H1 (cell line): ENCODE measurements around the gene NKD2. TPM values are rescaled to one million over a fixed set of nuclear protein-coding genes. Genes with fewer than 3 reads are reported as not detected.

Experiments used
- CTCF ChIA-PET: fragments of 300-600 bp; sonication (Branson Sonifier 250); formaldehyde crosslinking; loops from one replicate; lab custom pipeline; 2021; ENCODE audit not compliant: partially characterized antibody; lab: Charles Lee
- POLR2A ChIA-PET: fragments of 300-600 bp; sonication (Branson Sonifier 250); formaldehyde crosslinking; loops from one replicate; lab custom pipeline; 2021; ENCODE audit warnings: inconsistent platforms; ENCODE audit not compliant: partially characterized antibody; lab: Charles Lee
- DNase-seq, 2 experiments: peaks; one replicate each; pipeline versions ENCODE4 v3.0.0 to v3.0.0-alpha.2; 2010 to 2022; ENCODE audit warnings: low spot score in 2 of 2, low read depth in 1 of 2, mixed read lengths in 1 of 2
- FAIRE-seq: peaks from 2 replicates; lab custom pipeline; 2011; peaks lifted over from hg19 to GRCh38; lab: Jason Lieb, UNC
- H2AFZ ChIP-seq: 2 replicates; pipeline ENCODE4 v1.8.1; 2012; ENCODE audit warnings: low read length, inconsistent platforms
- H2AK5ac ChIP-seq: 2 replicates; pipeline ENCODE4 v1.6.1; 2013; ENCODE audit warnings: low read depth, low read length
- H2BK120ac ChIP-seq: replicated peaks from 2 replicates; pipeline ENCODE3; 2013; ENCODE audit warnings: low read depth, low read length, inconsistent platforms
- H2BK12ac ChIP-seq: 2 replicates; pipeline ENCODE4 v1.6.1; 2013; ENCODE audit warnings: low read depth, low read length
- H2BK15ac ChIP-seq: 2 replicates; pipeline ENCODE4 v1.6.1; 2013; ENCODE audit warnings: low read length
- H2BK20ac ChIP-seq: 2 replicates; pipeline ENCODE4 v1.6.1; 2013; ENCODE audit warnings: low read length
- H2BK5ac ChIP-seq: 2 replicates; pipeline ENCODE4 v1.6.1; 2013; ENCODE audit warnings: low read depth, low read length
- H3K14ac ChIP-seq: 2 replicates; pipeline ENCODE4 v1.6.1; 2013; ENCODE audit warnings: inconsistent platforms; ENCODE audit not compliant: insufficient read length
- H3K18ac ChIP-seq: 2 replicates; pipeline ENCODE4 v1.6.1; 2013; ENCODE audit warnings: low read length; ENCODE audit errors: extremely low read depth
- H3K23ac ChIP-seq: 2 replicates; pipeline ENCODE4 v1.6.1; 2013; ENCODE audit warnings: inconsistent platforms; ENCODE audit not compliant: insufficient read length
- H3K23me2 ChIP-seq: 2 replicates; pipeline ENCODE4 v1.6.1; 2013; ENCODE audit warnings: low read depth, low read length
- H3K27ac ChIP-seq: 2 replicates; pipeline ENCODE4 v1.6.1; 2011; ENCODE audit warnings: low read depth, low read length, inconsistent platforms
- H3K27me3 ChIP-seq, 4 experiments: replicated peaks in 1 of 4; 1 replicate in 1 of 4; 2 replicates in 3 of 4; pipeline versions ENCODE4 v1.6.1 to v1.8.1; 2011 to 2013; ENCODE audit warnings: low read length in 3 of 4, mild to moderate bottlenecking in 3 of 4, inconsistent platforms in 2 of 4, mixed read lengths in 2 of 4, moderate library complexity in 1 of 4; ENCODE audit not compliant: control insufficient read depth in 3 of 4, insufficient read depth in 3 of 4; ENCODE audit errors: extremely low read depth in 1 of 4
- H3K36me3 ChIP-seq, 4 experiments: 2 replicates each; pipeline versions ENCODE4 v1.6.1 to v1.8.1; 2011 to 2013; ENCODE audit warnings: mild to moderate bottlenecking in 4 of 4, low read length in 3 of 4, moderate library complexity in 2 of 4, control low read depth in 1 of 4, inconsistent platforms in 1 of 4; ENCODE audit not compliant: insufficient read depth in 4 of 4, control insufficient read depth in 2 of 4
- H3K4ac ChIP-seq: replicated peaks from 2 replicates; pipeline ENCODE3; 2013; ENCODE audit warnings: low read length, low read depth, mixed read lengths, inconsistent platforms; ENCODE audit not compliant: insufficient read length
- H3K4me1 ChIP-seq, 4 experiments: replicated peaks in 1 of 4; 1 replicate in 1 of 4; 2 replicates in 3 of 4; pipeline versions ENCODE4 v1.6.1 to v1.8.1; 2011 to 2013; ENCODE audit warnings: low read length in 3 of 4, inconsistent platforms in 2 of 4, mixed read lengths in 1 of 4; ENCODE audit not compliant: insufficient read depth in 4 of 4, control insufficient read depth in 3 of 4
- H3K4me2 ChIP-seq, 2 experiments: 2 replicates each; pipeline versions ENCODE4 v1.6.1 to v1.8.1; 2011 to 2013; ENCODE audit warnings: low read depth in 2 of 2, low read length in 2 of 2, control low read depth in 1 of 2, inconsistent platforms in 1 of 2, mild to moderate bottlenecking in 1 of 2; ENCODE audit not compliant: insufficient read depth in 1 of 2
- H3K4me3 ChIP-seq, 4 experiments: fragments of 200-600, 300-600 bp in 1 of 4; sonication (generic), shearing (Covaris generic), sonication (Bioruptor Twin) in 1 of 4; 2 replicates each; pipeline versions ENCODE4 v1.5.1 to v1.8.1; 2011 to 2016; ENCODE audit warnings: low read length in 4 of 4, low read depth in 3 of 4, control low read depth in 2 of 4, inconsistent platforms in 2 of 4, mild to moderate bottlenecking in 2 of 4, mixed read lengths in 1 of 4, moderate library complexity in 1 of 4; ENCODE audit not compliant: insufficient read depth in 2 of 4; ENCODE audit errors: extremely low read depth in 1 of 4
- H3K56ac ChIP-seq: replicated peaks from 2 replicates; pipeline ENCODE3; 2013; ENCODE audit warnings: low read depth, mild to moderate bottlenecking, mixed read lengths, low read length, inconsistent platforms; ENCODE audit not compliant: insufficient read length
- H3K79me1 ChIP-seq: 2 replicates; pipeline ENCODE4 v1.6.1; 2013; ENCODE audit warnings: low read depth, low read length, control low read depth
- H3K79me2 ChIP-seq, 2 experiments: 2 replicates each; pipeline versions ENCODE4 v1.6.1 to v1.8.1; 2012 to 2013; ENCODE audit warnings: low read length in 2 of 2, mild to moderate bottlenecking in 2 of 2, inconsistent platforms in 1 of 2; ENCODE audit not compliant: insufficient read depth in 2 of 2, control insufficient read depth in 1 of 2
- H3K9ac ChIP-seq, 4 experiments: replicated peaks in 1 of 4; 1 replicate in 1 of 4; 2 replicates in 3 of 4; pipeline versions ENCODE4 v1.6.1 to v1.8.1; 2011 to 2013; ENCODE audit warnings: low read depth in 3 of 4, low read length in 3 of 4, control low read depth in 2 of 4, mild to moderate bottlenecking in 2 of 4, moderate library complexity in 2 of 4, inconsistent platforms in 1 of 4; ENCODE audit errors: extremely low read depth in 1 of 4
- H3K9me3 ChIP-seq, 2 experiments: 2 replicates each; pipeline versions ENCODE4 v1.6.1 to v1.8.1; 2012 to 2013; ENCODE audit warnings: mild to moderate bottlenecking in 2 of 2, moderate library complexity in 2 of 2, control low read depth in 1 of 2, inconsistent platforms in 1 of 2, low read depth in 1 of 2, low read length in 1 of 2, mixed read lengths in 1 of 2; ENCODE audit not compliant: insufficient read depth in 2 of 2
- H4K20me1 ChIP-seq, 2 experiments: replicated peaks in 1 of 2; 2 replicates each; pipeline versions ENCODE3 to v1.8.1; 2011 to 2013; ENCODE audit warnings: inconsistent platforms in 2 of 2, low read length in 2 of 2, mild to moderate bottlenecking in 1 of 2; ENCODE audit not compliant: insufficient read depth in 2 of 2, control insufficient read depth in 1 of 2
- H4K5ac ChIP-seq: 2 replicates; pipeline ENCODE4 v1.6.1; 2013; ENCODE audit warnings: low read length, low read depth, mixed read lengths, inconsistent platforms; ENCODE audit not compliant: insufficient read length
- H4K8ac ChIP-seq: 2 replicates; pipeline ENCODE4 v1.8.0; 2013; ENCODE audit warnings: mild to moderate bottlenecking, moderate library complexity, low read length, inconsistent platforms; ENCODE audit not compliant: insufficient read depth; ENCODE audit errors: extremely low read depth
- H4K91ac ChIP-seq: replicated peaks from 2 replicates; pipeline ENCODE3; 2013; ENCODE audit warnings: low read length, mixed read lengths, inconsistent platforms; ENCODE audit not compliant: insufficient read length
- BCL11A ChIP-seq, 2 experiments: IDR thresholded peaks; one replicate each; pipeline ENCODE4 v1.6.1; 2011; ENCODE audit warnings: low read depth in 2 of 2, low read length in 2 of 2, mild to moderate bottlenecking in 2 of 2
- KDM4A ChIP-seq: IDR thresholded peaks from one replicate; pipeline ENCODE4 v1.7.1; 2012; ENCODE audit warnings: low read depth, mild to moderate bottlenecking, moderate library complexity, low read length, inconsistent platforms; ENCODE audit not compliant: severe bottlenecking
- SUZ12 ChIP-seq: fragments of 200-600 bp; sonication (generic); IDR thresholded peaks from 2 replicates; pipeline ENCODE4 v1.6.1; 2012; ENCODE audit warnings: mild to moderate bottlenecking, inconsistent platforms, low read length, moderate library complexity, mixed read lengths
- WGBS, 2 experiments: shearing (Covaris generic) in 1 of 2; methylation state at CpG; one replicate each; pipeline versions ENCODE4 v1.1.6 to v1.1.7; 2013 to 2015; ENCODE audit warnings: low lambda C conversion rate in 2 of 2, mixed read lengths in 2 of 2, inconsistent platforms in 1 of 2, low coverage in 1 of 2, missing lambda C conversion rate in 1 of 2; ENCODE audit not compliant: insufficient replicate concordance in 2 of 2, insufficient coverage in 1 of 2, insufficient read length in 1 of 2; ENCODE audit errors: extremely low coverage in 1 of 2, missing lambda C conversion rate in 1 of 2; 5-methylcytosine and 5-hydroxymethylcytosine counted together
- polyA plus RNA-seq, 7 experiments: library from polyadenylated mRNA; depleted of rRNA in 3 of 7; stranded (reverse) in 5 of 7; unstranded in 2 of 7; fragments of >200 nt in 5 of 7; fragments of 200-250 nt in 2 of 7; gene quantifications; 1 replicate in 5 of 7; 2 replicates in 1 of 7; 4 replicates in 1 of 7; pipeline versions ENCODE4 v1.2.1 to v1.2.3, GENCODE V29; 2011 to 2013; ENCODE audit warnings: missing spikeins in 2 of 7, mixed read lengths in 2 of 7
- total RNA-seq: library from RNA; stranded (reverse); fragmentation: NEBNext Ultra II Directional; extraction: Animal tissue kit (Norgen Biotek cat#: 25700); gene quantifications from 2 replicates; pipeline ENCODE4 v1.2.1, GENCODE V29; 2021

The NKD2 gene
- total and polyA plus RNA-seq, 2 of the 8 experiments (the other 6 are each of a cell fraction or from before 2014, with no cell fraction given) = 5.5 to 7.9 TPM

- Histone ChIP-seq H3K4ac (no peak overlapping the region), H2BK5ac (no peak overlapping the region), H2BK15ac (no peak overlapping the region), H2BK20ac (no peak overlapping the region), H3K4me2 (no peak overlapping the region), H4K5ac (no peak overlapping the region), H3K4me3 (no peak overlapping the region), H3K4me1 (no peaks in the 10 kb centered on the region), H3K23ac (no peak overlapping the region), H2BK12ac (no peak overlapping the region), H3K9me3 (no peaks in the 10 kb centered on the region), H3K79me2 (no peaks in the 10 kb centered on the region), H3K14ac (no peak overlapping the region), H3K79me1 (no peaks in the 10 kb centered on the region), H4K8ac (no peak overlapping the region), H3K56ac (no peak overlapping the region), H3K9ac (no peak overlapping the region), H3K18ac (no peak overlapping the region), H2AK5ac (no peak overlapping the region), H3K27me3 (no peaks in the 10 kb centered on the region), H2BK120ac (no peak overlapping the region), H2AFZ (no peak overlapping the region), H4K91ac (no peak overlapping the region), H4K20me1 (peaks cover 0 to 8% of the 10 kb centered on the region in 2 experiments), H3K27ac (no peak overlapping the region), H3K23me2 (no peaks in the 10 kb centered on the region), H3K36me3 (peaks cover 3 to 56% (median 14%) of the 10 kb centered on the region in 4 experiments; a peak in 5 of 8 replicates)
- WGBS, 2 experiments = 94% methylated on average over 16 of the region's 27 CpGs; no CpG with 5 or more reads in 1 of the 2 experiments
- no peak for DNase-seq
- ChIA-PET CTCF (interaction anchor here (1.2 kb wide), 1 partner anchor 90 kb away, joined by 4 read pairs; no protein-coding TSS in a partner anchor), POLR2A (no interaction called here)
- no peak for FAIRE-seq
- no peak for TF ChIP-seq BCL11A (IDR thresholded peaks at IDR 0.05; ENCODE audit: low read depth in 2 of 2, low read length in 2 of 2)
- no peak for TF ChIP-seq SUZ12
- no peak for TF ChIP-seq KDM4A
Measured at GRCh38 chr5:1077491-1078020, 69.0 kb downstream of the NKD2 start.
